Activated CD8-positive, alpha-beta memory T cell treated with anti-CD3 and anti-CD28 coated beads, Interleukin-2, amount 50 U/mL, for 24 hours (primary cell): ENCODE data around the gene CATSPER3.

Source experiments
- DNase-seq: peaks from one replicate; pipeline ENCODE4 v3.0.0-alpha.2; 2020; ENCODE audit errors: extremely low read depth

Gene CATSPER3

GRCh38 chr5:135041145-135041587, 73.5 kb downstream of the CATSPER3 start:
- no peak for DNase-seq

- DNase-seq, result no peak
Measured at GRCh38 chr5:135041726-135042125, 74.0 kb downstream of the CATSPER3 start.

DNA sequence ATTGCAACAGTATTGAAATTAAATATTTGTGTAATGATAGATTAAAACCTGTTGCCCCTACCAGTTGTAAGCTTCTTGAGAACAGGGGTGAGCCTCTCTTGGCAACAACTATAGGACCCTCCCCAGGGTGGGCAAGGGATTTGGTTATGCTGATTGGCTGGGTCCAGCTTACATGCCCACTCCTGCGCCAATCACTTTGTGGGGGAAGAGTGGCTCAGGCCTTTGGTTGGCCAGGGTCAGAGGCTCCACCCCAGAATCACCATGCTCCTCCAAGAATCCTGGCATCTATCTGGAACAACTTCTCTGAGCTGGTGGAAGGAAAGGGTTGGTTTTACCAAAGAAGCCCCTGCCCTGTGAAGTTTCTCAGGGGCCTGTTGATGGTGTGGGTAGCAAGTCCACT, 74.9 kb downstream of the CATSPER3 start:
- DNase-seq, result no peak

GRCh38 chr5:135045488-135045887, 77.8 kb downstream of the CATSPER3 start:
- no peak for DNase-seq

DNA sequence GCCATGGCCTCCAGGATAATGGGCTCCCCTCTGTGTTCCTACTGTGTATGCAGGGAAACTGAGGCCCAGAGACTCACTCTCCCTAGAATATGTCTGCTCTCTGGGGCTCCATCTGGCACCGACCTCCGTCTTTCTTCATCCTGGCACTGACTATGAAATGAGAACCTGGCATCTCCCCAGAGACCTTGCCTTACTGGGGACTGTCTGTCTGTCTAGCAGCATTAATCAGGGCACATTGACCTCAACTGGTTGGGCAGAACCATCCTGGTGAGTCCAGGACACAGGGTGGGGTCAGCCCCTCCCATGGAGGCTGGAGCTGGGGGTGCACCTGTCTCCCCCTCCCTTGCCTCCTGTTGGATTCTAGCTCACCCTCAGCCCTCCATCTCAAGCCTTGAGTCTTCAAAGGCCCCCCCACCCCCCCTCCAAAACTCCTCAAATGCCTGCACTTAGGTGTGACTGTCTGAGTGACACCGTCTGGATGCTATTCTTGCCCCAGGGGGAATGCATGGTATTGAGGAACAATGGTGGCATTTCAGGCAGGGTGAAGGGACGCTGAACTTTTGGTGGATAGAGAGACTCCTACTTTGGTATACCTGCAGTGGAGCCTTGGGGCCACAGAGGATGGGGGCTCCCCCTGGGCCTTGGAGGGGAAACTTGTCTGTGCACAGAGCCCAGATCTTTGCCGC, 79.1 kb downstream of the CATSPER3 start:
- DNase-seq, result no peak

DNA sequence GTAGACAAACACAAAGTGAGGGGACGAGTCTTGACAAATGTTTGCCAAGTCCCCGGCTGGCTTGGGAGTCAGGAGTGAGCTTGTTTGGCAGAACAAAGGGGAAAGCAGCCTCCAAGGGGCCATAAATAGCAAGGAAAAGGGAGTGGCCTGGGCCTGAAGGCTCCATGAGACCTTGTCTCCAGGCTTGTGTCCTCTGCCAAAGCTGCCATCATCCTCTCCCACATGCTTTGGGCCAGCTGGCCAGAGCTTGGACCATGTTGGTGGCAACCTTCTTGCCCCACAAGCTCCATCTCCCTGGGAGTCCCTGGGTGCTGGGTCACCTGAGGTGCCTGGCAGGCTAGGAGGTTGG, 79.6 kb downstream of the CATSPER3 start:
- no peak for DNase-seq

- DNase-seq, result no peak
Measured at GRCh38 chr5:135048286-135048685, 80.6 kb downstream of the CATSPER3 start.

DNA sequence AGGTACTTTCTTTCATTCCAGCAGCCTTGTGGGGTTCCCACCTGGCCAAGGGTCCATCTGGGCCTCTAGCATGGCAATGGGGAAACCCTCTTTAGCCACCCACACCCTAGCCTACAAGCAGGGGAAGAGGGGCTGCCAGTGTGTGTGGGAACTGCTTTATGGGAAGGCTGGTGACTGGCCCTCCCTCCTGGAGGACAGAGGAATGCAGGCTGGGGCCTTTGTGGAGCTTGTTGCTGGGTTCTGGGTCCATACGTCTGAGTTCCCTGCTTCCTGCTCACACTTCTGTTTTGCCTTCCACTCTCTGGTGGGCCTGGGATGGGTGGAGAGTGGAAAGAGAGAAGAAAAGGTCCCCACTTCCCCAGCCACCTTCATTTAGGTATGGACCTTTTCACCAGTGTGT, 81.2 kb downstream of the CATSPER3 start:
- no peak for DNase-seq

DNA sequence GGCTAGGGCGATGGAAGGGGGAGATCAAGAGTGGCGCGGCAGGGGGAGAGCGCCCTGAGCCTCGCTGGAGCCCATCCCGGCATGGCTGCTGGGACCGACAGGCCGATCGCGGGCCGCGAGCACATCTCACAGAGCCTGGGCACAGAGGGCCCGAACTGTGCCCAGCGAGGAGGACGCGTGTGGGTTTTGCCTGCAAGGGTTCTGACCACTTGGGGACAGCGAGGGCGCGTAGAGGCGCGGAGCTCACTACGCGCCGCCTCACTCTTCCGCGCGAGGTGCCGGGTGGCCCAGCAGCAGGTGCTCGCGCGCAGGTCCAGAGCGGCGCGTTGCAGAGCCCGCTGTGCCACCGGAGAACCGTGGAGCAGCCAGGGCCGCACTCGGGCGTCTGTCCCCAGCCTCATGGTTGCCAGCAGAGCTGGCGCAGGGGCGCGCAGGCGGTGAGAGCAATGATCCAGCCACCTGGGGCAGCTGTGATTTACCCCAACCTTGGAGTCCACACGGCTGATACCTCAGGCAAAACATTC, 82.6 kb downstream of the CATSPER3 start:
- DNase-seq, result no peak

- DNase-seq, result no peak
Measured at GRCh38 chr5:135051399-135051798, 83.7 kb downstream of the CATSPER3 start.

- no peak for DNase-seq
Measured at GRCh38 chr5:135051872-135052271, 84.2 kb downstream of the CATSPER3 start.

GRCh38 chr5:135052511-135053145, 84.9 kb downstream of the CATSPER3 start:
- no peak for DNase-seq

GRCh38 chr5:135053278-135053677, 85.6 kb downstream of the CATSPER3 start:
- no peak for DNase-seq

GRCh38 chr5:135053989-135054388, 86.3 kb downstream of the CATSPER3 start:
- DNase-seq, result no peak

DNA sequence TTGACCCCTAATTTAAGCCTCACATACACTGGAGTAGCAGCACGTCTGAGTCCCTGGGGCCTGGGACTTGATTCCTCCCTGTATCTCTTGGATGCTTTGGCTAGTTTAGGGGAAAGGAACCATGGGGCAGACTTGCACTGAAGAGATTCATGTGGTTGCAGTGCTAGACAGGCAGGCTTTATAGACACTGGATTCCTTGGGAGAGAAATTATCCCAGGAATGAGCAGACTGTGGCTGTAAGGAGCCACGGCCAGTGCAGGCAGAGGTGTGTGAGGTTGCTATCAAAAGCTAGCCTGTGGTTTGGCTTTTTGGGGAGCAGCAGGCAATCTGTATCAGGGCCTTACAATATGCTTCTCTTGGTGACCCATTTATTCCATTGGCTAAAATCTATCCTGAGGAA, 86.8 kb downstream of the CATSPER3 start:
- DNase-seq, result no peak

DNA sequence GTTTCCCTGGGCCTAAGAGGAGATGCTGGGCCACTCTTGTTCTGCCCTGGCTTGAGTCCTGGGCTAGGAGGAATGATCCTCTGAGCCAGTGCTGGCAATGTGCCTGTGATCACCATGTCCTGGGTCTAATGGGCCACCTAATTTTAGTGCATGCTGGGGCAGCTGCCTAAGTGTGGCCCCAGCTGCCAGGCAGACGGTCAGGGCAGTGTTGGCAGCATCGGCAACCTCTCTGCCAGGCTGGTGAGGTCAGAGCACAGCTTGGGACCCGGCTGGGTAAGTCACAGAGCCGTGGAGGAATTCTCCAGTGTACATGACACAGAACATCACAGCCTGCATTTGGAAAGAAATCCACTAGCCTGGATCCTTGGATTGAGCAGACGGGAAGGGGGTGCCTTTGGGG, 87.7 kb downstream of the CATSPER3 start:
- DNase-seq, result no peak

DNA sequence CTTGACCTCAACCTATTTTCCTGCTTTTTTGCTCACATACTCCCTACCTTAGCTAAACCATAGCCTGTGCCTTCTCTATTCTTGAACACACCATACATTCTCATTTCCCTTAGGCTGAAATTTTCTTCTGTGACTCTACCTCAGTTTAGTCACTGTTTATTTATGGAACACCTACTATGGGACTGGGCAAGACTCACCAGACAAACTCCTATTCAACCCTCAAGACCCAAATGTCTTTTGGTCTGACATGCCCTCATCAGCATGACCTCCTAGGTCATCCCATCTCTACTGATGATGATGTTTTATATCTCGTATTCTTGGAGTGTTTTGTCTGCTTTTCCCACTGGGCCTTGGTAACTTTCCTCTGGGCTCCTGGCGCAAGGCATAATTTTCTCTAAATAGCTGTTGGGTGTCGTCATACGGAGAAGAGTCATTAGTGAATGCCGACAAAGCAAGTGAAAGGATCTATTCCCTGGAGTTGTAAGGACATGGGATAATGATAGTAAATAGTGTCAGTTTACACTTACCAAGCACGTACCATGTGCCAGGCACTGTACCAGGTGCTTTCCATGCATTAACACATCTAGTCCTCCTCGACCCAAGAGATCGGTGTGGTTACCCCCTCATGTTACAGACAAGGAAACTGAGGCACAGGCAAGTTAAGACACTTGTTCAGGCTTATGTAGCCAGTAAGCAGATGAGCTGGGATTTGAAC, 88.8 kb downstream of the CATSPER3 start:
- no peak for DNase-seq

GRCh38 chr5:135057233-135057632, 89.5 kb downstream of the CATSPER3 start:
- DNase-seq, result no peak

- no peak for DNase-seq
Measured at GRCh38 chr5:135058331-135058732, 90.6 kb downstream of the CATSPER3 start.

DNA sequence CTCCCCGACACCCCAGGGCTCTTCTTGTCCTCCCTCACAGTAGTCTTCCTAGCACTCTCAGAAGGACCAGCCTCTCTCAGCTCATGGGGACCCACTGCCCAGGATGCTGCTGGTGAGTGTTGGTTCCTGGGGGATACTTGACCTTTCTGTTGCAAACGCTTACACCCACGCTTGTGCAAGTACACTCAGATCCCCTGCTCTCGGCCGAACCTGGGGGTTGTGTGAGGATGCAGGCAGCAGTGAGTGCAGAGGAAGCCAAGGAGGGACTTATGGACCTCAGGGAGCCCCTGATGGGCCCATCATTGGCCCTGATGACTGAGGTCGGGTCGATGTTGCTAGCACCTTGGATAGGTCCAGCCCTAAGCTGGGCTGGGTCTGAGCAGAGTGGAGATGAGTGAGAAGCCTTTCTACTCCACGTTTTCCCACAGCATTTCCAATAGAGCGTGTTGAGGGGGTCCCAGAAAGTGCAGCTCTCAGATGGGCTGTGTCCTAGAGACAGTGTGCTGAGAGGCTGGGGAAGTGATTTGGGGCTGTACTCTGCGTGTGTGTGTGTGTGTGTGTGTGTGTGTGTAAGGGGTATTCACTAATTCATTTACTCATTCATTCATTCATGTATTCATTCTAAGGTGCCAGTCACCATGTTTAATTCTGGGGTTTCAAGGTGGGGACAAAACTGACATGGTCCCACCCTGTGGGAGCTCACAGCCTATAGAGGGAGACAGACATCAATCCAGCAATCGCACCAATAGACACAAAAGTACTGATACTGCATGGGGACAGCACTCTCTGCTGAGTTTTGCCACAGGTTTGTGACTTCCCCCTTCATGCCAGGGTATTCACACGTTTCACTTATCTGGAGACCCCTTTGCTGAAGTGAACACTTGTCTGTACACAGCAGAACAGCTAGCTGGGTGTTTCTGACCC, 91.6 kb downstream of the CATSPER3 start:
- DNase-seq, result no peak

DNA sequence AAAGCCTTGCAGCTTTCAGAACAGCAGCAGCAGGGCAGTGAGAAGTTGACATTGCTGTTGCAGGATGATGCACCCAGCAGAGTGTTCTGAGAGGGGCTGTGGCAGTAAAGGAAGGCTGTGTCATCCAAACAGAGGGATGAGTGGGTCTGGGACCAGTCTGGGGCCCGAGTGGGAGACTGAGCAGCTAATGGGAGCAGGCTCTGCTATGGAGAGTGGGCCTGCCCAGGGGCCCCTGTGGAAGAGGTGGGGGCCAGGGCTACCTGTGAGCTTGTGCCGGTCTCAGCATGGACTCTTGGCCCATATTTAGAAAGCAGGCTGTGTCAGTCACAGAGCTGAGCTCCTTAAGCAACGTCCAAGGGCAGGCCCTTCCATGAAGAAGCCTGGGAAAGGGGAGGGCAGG, 92.3 kb downstream of the CATSPER3 start:
- no peak for DNase-seq

GRCh38 chr5:135061001-135061400, 93.3 kb downstream of the CATSPER3 start:
- DNase-seq, result no peak
